ENCODE results near the gene CCDC175. TPM values are rescaled to one million over a fixed set of nuclear protein-coding genes. Genes with fewer than 3 reads are reported as not detected.

Gene CCDC175
- not detected for polyA plus RNA-seq (2013, experiment 1 of 2)
- polyA plus RNA-seq (2013, experiment 2 of 2) = not detected

DNA sequence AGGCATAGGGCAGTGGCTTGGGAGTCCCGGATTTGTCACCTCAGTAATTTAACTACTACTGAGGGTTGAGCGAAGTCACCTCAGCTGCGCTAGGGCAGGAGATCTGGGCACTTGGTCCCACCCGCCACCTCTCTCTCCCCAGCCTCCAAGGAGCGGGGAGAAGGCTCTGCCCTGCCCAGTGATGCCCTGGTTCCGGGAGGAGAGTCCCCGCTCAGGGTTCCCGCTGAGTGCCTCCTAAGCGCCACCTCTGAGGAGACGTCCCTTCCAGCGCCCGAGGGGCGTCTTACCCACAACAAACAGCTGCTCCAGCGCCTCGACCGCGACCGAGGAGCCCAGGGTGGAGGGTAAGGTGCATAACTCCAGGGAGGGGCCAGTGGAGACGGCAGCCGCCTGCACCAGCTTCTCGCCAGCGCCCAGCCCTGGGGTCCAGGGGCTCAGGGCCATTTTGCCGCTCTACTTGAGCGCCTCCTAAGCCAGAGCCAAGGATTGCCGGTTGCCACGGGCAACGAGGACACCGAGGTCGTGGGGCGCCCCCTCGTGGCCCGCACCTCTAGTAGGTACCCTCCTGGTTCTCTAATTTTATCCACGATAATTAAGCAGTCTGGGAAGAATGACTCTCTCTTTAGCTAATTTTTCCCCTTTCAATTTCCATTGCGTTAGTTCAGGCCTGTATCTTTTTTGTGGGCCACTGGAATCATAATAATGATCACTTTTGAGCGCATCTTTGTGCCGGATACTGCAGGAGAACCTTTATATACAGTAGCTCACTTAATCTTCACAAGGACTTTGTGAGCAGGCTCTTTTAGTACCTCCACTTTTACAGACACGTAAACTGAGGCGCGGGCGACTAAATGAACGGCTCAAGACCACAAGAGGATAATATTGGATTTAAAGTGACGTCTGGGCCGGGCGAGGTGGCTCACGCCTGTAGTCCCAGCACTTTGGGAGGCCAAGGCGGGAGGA lies at the start of gene CCDC175:
Gene CCDC175 (minus strand): TSS at position 481 of the 963 bp plus-strand sequence. CDS start 37 bp downstream, at position 444.
- Histone ChIP-seq H3K14ac (ENCODE audit: low read length in 2 of 2) (peak within 1 kb of the TSS in 1 of 2 experiments; percentile 35), H3K4ac (ENCODE audit: low read depth in 1 of 2, low read length in 2 of 2) (no peak within 1 kb of the TSS), H4K91ac (ENCODE audit: low read length) (no peak within 1 kb of the TSS), H3K9ac (ENCODE audit: low read length) (peak within 1 kb of the TSS; percentile 63), H3K79me1 (replicated peaks; ENCODE audit: low read length, poor library complexity, severe bottlenecking) (no peaks in the 10 kb centered on the region), H3K27me3 (ENCODE audit: control insufficient read depth in 1 of 2, insufficient read depth in 1 of 2, low read length in 2 of 2) (peaks cover 5 to 11% of the 10 kb centered on the region in 2 experiments), H3K23ac (ENCODE audit: low read length in 2 of 2) (no peak within 1 kb of the TSS), H3K36me3 (ENCODE audit: control insufficient read depth in 1 of 2, insufficient read depth in 2 of 2, low read depth in 1 of 2, low read length in 2 of 2) (no peaks in the 10 kb centered on the region), H2BK5ac (ENCODE audit: low read depth, low read length, poor library complexity, severe bottlenecking) (no peak within 1 kb of the TSS), H3K4me3 (ENCODE audit: insufficient read depth in 1 of 2, low read depth in 1 of 2, low read length in 2 of 2) (peak within 1 kb of the TSS; percentile 45 to 75), H2BK120ac (ENCODE audit: low read depth, low read length) (no peak within 1 kb of the TSS), H3K4me2 (ENCODE audit: low read length, poor library complexity, severe bottlenecking) (peak within 1 kb of the TSS; percentile 68), H2BK12ac (ENCODE audit: low read length in 2 of 2) (no peak within 1 kb of the TSS), H3K18ac (ENCODE audit: low read depth in 1 of 2, low read length in 2 of 2) (no peak within 1 kb of the TSS), H3K4me1 (ENCODE audit: control insufficient read depth, insufficient read depth, low read depth, low read length) (peaks cover 5% of the 10 kb centered on the region), H2AK5ac (ENCODE audit: low read length, severe bottlenecking) (no peak within 1 kb of the TSS), H3K9me3 (ENCODE audit: control insufficient read depth, low read length) (no peaks in the 10 kb centered on the region), H4K8ac (ENCODE audit: low read length) (no peak within 1 kb of the TSS), H2AFZ (ENCODE audit: low read depth, low read length) (peak within 1 kb of the TSS; percentile 36), H3K27ac (ENCODE audit: low read length, poor library complexity, severe bottlenecking) (no peak within 1 kb of the TSS), H2BK15ac (ENCODE audit: low read depth, poor library complexity, severe bottlenecking) (no peak within 1 kb of the TSS)
- peak; percentile 83 for DNase-seq
- 26% methylated on average over 44 of the region's 46 CpGs for WGBS

DNA sequence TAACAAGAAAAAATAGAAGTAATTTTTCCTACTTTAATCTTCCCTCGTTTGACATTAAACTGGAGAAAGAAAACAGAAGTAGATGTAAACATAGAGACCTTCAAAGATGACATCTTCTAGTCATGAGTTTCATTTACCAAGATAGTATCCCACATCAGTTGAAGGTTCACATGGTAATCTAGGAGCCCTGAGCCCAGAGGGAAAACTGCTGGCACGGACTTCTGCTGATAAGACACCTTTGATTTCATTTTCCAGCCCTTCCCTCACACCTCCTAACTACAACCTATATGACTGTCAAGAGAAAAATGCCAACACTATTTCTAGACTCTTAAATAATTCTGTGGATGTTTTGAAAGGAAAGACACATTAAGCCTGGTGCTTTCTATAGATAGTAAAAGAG lies 46.0 kb upstream of the CCDC175 start:
- Histone ChIP-seq H2AK5ac (ENCODE audit: low read length, severe bottlenecking) (no peak overlapping the region), H3K18ac (ENCODE audit: low read depth in 1 of 2, low read length in 2 of 2) (no peak overlapping the region), H3K9me3 (ENCODE audit: control insufficient read depth, low read length) (no peaks in the 10 kb centered on the region), H3K14ac (ENCODE audit: low read length in 2 of 2) (no peak overlapping the region), H3K4me3 (ENCODE audit: insufficient read depth in 1 of 2, low read depth in 1 of 2, low read length in 2 of 2) (no peak overlapping the region), H3K4me2 (ENCODE audit: low read length, poor library complexity, severe bottlenecking) (no peak overlapping the region), H3K4ac (ENCODE audit: low read depth in 1 of 2, low read length in 2 of 2) (no peak overlapping the region), H4K91ac (ENCODE audit: low read length) (no peak overlapping the region), H3K23ac (ENCODE audit: low read length in 2 of 2) (no peak overlapping the region), H3K79me1 (replicated peaks; ENCODE audit: low read length, poor library complexity, severe bottlenecking) (no peaks in the 10 kb centered on the region), H2BK5ac (ENCODE audit: low read depth, low read length, poor library complexity, severe bottlenecking) (no peak overlapping the region), H4K8ac (ENCODE audit: low read length) (no peak overlapping the region), H3K27ac (ENCODE audit: low read length, poor library complexity, severe bottlenecking) (no peak overlapping the region), H2BK12ac (ENCODE audit: low read length in 2 of 2) (no peak overlapping the region), H2BK15ac (ENCODE audit: low read depth, poor library complexity, severe bottlenecking) (no peak overlapping the region), H3K4me1 (ENCODE audit: control insufficient read depth, insufficient read depth, low read depth, low read length) (no peaks in the 10 kb centered on the region), H2AFZ (ENCODE audit: low read depth, low read length) (no peak overlapping the region), H3K27me3 (ENCODE audit: control insufficient read depth in 1 of 2, insufficient read depth in 1 of 2, low read length in 2 of 2) (peaks cover 0 to 6% of the 10 kb centered on the region in 2 experiments), H2BK120ac (ENCODE audit: low read depth, low read length) (no peak overlapping the region), H3K36me3 (ENCODE audit: control insufficient read depth in 1 of 2, insufficient read depth in 2 of 2, low read depth in 1 of 2, low read length in 2 of 2) (no peaks in the 10 kb centered on the region), H3K9ac (ENCODE audit: low read length) (no peak overlapping the region)
- WGBS = 65% methylated on average over 2 of the region's 2 CpGs
- no peak for DNase-seq

DNA sequence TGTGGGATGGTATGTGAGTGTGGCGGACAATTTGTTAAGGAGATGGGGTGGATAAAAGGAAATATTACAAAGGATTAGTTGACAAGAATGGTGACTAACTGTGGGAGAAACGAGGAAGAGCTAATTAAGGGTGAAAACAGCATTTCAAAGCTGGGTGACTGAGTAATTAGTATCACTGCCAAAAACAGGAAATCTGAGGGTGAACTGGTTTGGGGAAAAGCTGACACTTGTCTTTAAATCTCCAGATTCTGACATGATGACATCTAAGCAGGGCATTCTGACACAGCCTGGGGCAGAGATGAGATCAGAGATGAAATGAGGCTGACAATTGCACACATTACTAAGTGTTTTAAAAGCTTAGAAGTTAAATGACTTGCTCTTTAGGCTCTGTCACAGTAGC lies 42.4 kb upstream of the CCDC175 start:
- H4K8ac ChIP-seq (ENCODE audit: low read length) = no peak overlapping the region
- H2BK120ac ChIP-seq (ENCODE audit: low read depth, low read length) = no peak overlapping the region
- no peak overlapping the region for H3K18ac ChIP-seq (ENCODE audit: low read depth in 1 of 2, low read length in 2 of 2)
- no peak overlapping the region for H3K4me2 ChIP-seq (ENCODE audit: low read length, poor library complexity, severe bottlenecking)
- H2BK5ac ChIP-seq (ENCODE audit: low read depth, low read length, poor library complexity, severe bottlenecking) = no peak overlapping the region
- no peaks in the 10 kb centered on the region for H3K27me3 ChIP-seq (ENCODE audit: control insufficient read depth in 1 of 2, insufficient read depth in 1 of 2, low read length in 2 of 2)
- no peak overlapping the region for H3K4me3 ChIP-seq (ENCODE audit: insufficient read depth in 1 of 2, low read depth in 1 of 2, low read length in 2 of 2)
- no peak overlapping the region for H2BK12ac ChIP-seq (ENCODE audit: low read length in 2 of 2)
- H2AK5ac ChIP-seq (ENCODE audit: low read length, severe bottlenecking) = no peak overlapping the region
- no peaks in the 10 kb centered on the region for H3K36me3 ChIP-seq (ENCODE audit: control insufficient read depth in 1 of 2, insufficient read depth in 2 of 2, low read depth in 1 of 2, low read length in 2 of 2)
- H3K14ac ChIP-seq (ENCODE audit: low read length in 2 of 2) = no peak overlapping the region
- no peak overlapping the region for H4K91ac ChIP-seq (ENCODE audit: low read length)
- peaks cover 6% of the 10 kb centered on the region for H3K9me3 ChIP-seq (ENCODE audit: control insufficient read depth, low read length)
- H2AFZ ChIP-seq (ENCODE audit: low read depth, low read length) = no peak overlapping the region
- no peaks in the 10 kb centered on the region for H3K4me1 ChIP-seq (ENCODE audit: control insufficient read depth, insufficient read depth, low read depth, low read length)
- WGBS = 60% methylated on average over 2 of the region's 2 CpGs
- no peak overlapping the region for H3K9ac ChIP-seq (ENCODE audit: low read length)
- H3K27ac ChIP-seq (ENCODE audit: low read length, poor library complexity, severe bottlenecking) = no peak overlapping the region
- DNase-seq = no peak
- no peak overlapping the region for H3K4ac ChIP-seq (ENCODE audit: low read depth in 1 of 2, low read length in 2 of 2)
- no peak overlapping the region for H2BK15ac ChIP-seq (ENCODE audit: low read depth, poor library complexity, severe bottlenecking)
- no peaks in the 10 kb centered on the region for H3K79me1 ChIP-seq (replicated peaks; ENCODE audit: low read length, poor library complexity, severe bottlenecking)
- H3K23ac ChIP-seq (ENCODE audit: low read length in 2 of 2) = no peak overlapping the region

DNA sequence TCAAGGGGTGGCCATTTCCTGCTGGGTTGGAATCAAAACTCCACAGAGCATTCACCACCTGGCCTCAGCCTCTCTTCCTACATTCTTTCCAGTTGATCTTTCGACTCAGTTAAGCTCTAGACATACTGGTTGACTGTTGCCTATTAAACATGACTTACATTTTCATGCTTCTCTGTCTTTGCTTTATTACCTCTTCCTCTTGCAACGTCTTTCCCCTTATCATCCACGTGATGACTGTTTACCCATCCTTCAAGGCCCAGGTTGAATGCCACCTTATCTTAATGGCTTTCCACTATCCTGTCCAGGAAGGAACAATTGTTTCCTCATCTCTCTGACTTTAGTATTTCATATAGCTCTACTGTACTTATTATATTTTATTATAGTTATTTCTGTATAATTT lies 24.4 kb upstream of the CCDC175 start:
- Histone ChIP-seq H3K36me3 (ENCODE audit: control insufficient read depth in 1 of 2, insufficient read depth in 2 of 2, low read depth in 1 of 2, low read length in 2 of 2) (no peaks in the 10 kb centered on the region), H3K9me3 (ENCODE audit: control insufficient read depth, low read length) (no peaks in the 10 kb centered on the region), H3K23ac (ENCODE audit: low read length in 2 of 2) (no peak overlapping the region), H3K4me3 (ENCODE audit: insufficient read depth in 1 of 2, low read depth in 1 of 2, low read length in 2 of 2) (no peak overlapping the region), H3K4me1 (ENCODE audit: control insufficient read depth, insufficient read depth, low read depth, low read length) (no peaks in the 10 kb centered on the region), H4K8ac (ENCODE audit: low read length) (no peak overlapping the region), H3K27me3 (ENCODE audit: control insufficient read depth in 1 of 2, insufficient read depth in 1 of 2, low read length in 2 of 2) (peaks cover 0 to 12% of the 10 kb centered on the region in 2 experiments), H2BK15ac (ENCODE audit: low read depth, poor library complexity, severe bottlenecking) (peak overlapping the region; percentile 23), H2AFZ (ENCODE audit: low read depth, low read length) (no peak overlapping the region), H3K4me2 (ENCODE audit: low read length, poor library complexity, severe bottlenecking) (no peak overlapping the region), H2BK120ac (ENCODE audit: low read depth, low read length) (no peak overlapping the region), H2BK5ac (ENCODE audit: low read depth, low read length, poor library complexity, severe bottlenecking) (no peak overlapping the region), H3K14ac (ENCODE audit: low read length in 2 of 2) (no peak overlapping the region), H4K91ac (ENCODE audit: low read length) (no peak overlapping the region), H3K27ac (ENCODE audit: low read length, poor library complexity, severe bottlenecking) (no peak overlapping the region), H3K4ac (ENCODE audit: low read depth in 1 of 2, low read length in 2 of 2) (no peak overlapping the region), H2AK5ac (ENCODE audit: low read length, severe bottlenecking) (no peak overlapping the region), H2BK12ac (ENCODE audit: low read length in 2 of 2) (no peak overlapping the region), H3K18ac (ENCODE audit: low read depth in 1 of 2, low read length in 2 of 2) (no peak overlapping the region), H3K9ac (ENCODE audit: low read length) (no peak overlapping the region), H3K79me1 (replicated peaks; ENCODE audit: low read length, poor library complexity, severe bottlenecking) (no peaks in the 10 kb centered on the region)
- no peak for DNase-seq
- 68% methylated on average over 3 of the region's 3 CpGs for WGBS
